DND-41 (cell line): ENCODE results near the gene PLEKHS1.

Experiments used
- ATAC-seq: fragments of 200-7000 bp; cut with Tn5 transposase; 3 replicates; pipeline ENCODE4 v1.9.1; 2021; ENCODE audit warnings: low read depth; ENCODE audit not compliant: insufficient read depth
- DNase-seq: peaks from one replicate; pipeline ENCODE4 v3.0.0-alpha.2; 2020
- H2AFZ ChIP-seq: 2 replicates; pipeline ENCODE4 v1.6.0; 2012; ENCODE audit warnings: low read depth, low read length
- H3K27ac ChIP-seq: 2 replicates; pipeline ENCODE4 v1.5.1; 2012; ENCODE audit warnings: low read length, inconsistent platforms
- H3K27me3 ChIP-seq: fragments of 200-600 bp; sonication (generic); 2 replicates; pipeline ENCODE4 v1.6.0; 2012; ENCODE audit warnings: low read length, mild to moderate bottlenecking, inconsistent platforms; ENCODE audit not compliant: insufficient read depth, poor library complexity
- H3K36me3 ChIP-seq: 2 replicates; pipeline ENCODE4 v1.5.1; 2012; ENCODE audit warnings: low read length, inconsistent platforms; ENCODE audit not compliant: insufficient read depth
- H3K4me1 ChIP-seq: 2 replicates; pipeline ENCODE4 v1.5.1; 2012; ENCODE audit warnings: mild to moderate bottlenecking, low read length; ENCODE audit not compliant: insufficient read depth
- H3K4me2 ChIP-seq: 2 replicates; pipeline ENCODE4 v1.6.0; 2012; ENCODE audit warnings: mild to moderate bottlenecking, moderate library complexity, low read length, inconsistent platforms; ENCODE audit not compliant: insufficient read depth
- H3K4me3 ChIP-seq, 2 experiments: fragments of 200-600 bp in 1 of 2; shearing (Covaris generic) in 1 of 2; 2 replicates each; pipeline ENCODE4 v1.5.1; 2012 to 2016; ENCODE audit warnings: inconsistent platforms in 2 of 2, low read length in 2 of 2, mild to moderate bottlenecking in 2 of 2, low read depth in 1 of 2, moderate library complexity in 1 of 2
- H3K79me2 ChIP-seq: 2 replicates; pipeline ENCODE4 v1.6.0; 2012; ENCODE audit warnings: low read length, inconsistent platforms; ENCODE audit not compliant: insufficient read depth
- H3K9ac ChIP-seq: 2 replicates; pipeline ENCODE4 v1.6.0; 2012; ENCODE audit warnings: low read depth, mild to moderate bottlenecking, inconsistent platforms, low read length, moderate library complexity
- H3K9me3 ChIP-seq: 2 replicates; pipeline ENCODE4 v1.5.1; 2012; ENCODE audit warnings: low read length, moderate library complexity, mild to moderate bottlenecking, inconsistent platforms; ENCODE audit not compliant: insufficient read depth, severe bottlenecking
- H4K20me1 ChIP-seq: 2 replicates; pipeline ENCODE4 v1.6.0; 2012; ENCODE audit warnings: low read length; ENCODE audit not compliant: insufficient read depth
- EZH2 ChIP-seq: IDR thresholded peaks from 3 replicates; pipeline ENCODE4 v1.6.1; 2012; ENCODE audit warnings: borderline replicate concordance, low read depth, mild to moderate bottlenecking, moderate library complexity, low read length, inconsistent platforms; ENCODE audit not compliant: severe bottlenecking
- TF ChIP-seq, protein P1 (sequence below): IDR thresholded peaks from 2 replicates; pipeline ENCODE4 v1.5.1; 2012; ENCODE audit warnings: borderline replicate concordance, low read length, moderate library complexity, mild to moderate bottlenecking; ENCODE audit not compliant: poor library complexity, severe bottlenecking; ENCODE audit errors: extremely low read depth

PLEKHS1 gene

DNA sequence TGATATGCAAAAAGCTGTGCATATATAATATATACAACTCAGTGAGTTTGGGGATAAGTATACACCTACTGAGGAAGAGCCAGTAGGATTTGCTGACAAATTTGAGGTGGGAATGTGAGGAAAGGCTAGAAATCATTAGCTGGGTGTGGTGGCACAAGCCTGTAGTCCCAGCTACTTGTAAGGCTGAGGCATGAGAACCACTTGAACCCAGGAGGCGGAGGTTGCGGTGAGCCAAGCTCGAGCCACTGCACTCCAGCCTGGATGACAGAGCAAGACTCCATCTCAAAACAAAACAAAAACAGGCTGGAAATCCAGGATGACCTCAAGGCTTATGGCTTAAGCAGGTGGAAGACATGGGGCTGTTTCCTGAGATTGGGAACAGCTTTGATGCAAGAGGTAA is 10.6 kb upstream of the PLEKHS1 start:
- no peak overlapping the region for H3K27ac ChIP-seq
- no peak overlapping the region for H3K4me2 ChIP-seq
- H3K27me3 ChIP-seq = no peaks in the 10 kb centered on the region
- no peaks in the 10 kb centered on the region for H4K20me1 ChIP-seq
- H2AFZ ChIP-seq = no peak overlapping the region
- H3K4me3 ChIP-seq = no peak overlapping the region
- H3K9me3 ChIP-seq = no peaks in the 10 kb centered on the region
- no peak overlapping the region for H3K9ac ChIP-seq
- TF ChIP-seq, protein P1, sequence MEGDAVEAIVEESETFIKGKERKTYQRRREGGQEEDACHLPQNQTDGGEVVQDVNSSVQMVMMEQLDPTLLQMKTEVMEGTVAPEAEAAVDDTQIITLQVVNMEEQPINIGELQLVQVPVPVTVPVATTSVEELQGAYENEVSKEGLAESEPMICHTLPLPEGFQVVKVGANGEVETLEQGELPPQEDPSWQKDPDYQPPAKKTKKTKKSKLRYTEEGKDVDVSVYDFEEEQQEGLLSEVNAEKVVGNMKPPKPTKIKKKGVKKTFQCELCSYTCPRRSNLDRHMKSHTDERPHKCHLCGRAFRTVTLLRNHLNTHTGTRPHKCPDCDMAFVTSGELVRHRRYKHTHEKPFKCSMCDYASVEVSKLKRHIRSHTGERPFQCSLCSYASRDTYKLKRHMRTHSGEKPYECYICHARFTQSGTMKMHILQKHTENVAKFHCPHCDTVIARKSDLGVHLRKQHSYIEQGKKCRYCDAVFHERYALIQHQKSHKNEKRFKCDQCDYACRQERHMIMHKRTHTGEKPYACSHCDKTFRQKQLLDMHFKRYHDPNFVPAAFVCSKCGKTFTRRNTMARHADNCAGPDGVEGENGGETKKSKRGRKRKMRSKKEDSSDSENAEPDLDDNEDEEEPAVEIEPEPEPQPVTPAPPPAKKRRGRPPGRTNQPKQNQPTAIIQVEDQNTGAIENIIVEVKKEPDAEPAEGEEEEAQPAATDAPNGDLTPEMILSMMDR = no peak
- TF ChIP-seq EZH2 = no peak
- no peaks in the 10 kb centered on the region for H3K36me3 ChIP-seq
- no peaks in the 10 kb centered on the region for H3K79me2 ChIP-seq
- ATAC-seq = no peak
- H3K4me1 ChIP-seq = no peaks in the 10 kb centered on the region
- DNase-seq = no peak

DNA sequence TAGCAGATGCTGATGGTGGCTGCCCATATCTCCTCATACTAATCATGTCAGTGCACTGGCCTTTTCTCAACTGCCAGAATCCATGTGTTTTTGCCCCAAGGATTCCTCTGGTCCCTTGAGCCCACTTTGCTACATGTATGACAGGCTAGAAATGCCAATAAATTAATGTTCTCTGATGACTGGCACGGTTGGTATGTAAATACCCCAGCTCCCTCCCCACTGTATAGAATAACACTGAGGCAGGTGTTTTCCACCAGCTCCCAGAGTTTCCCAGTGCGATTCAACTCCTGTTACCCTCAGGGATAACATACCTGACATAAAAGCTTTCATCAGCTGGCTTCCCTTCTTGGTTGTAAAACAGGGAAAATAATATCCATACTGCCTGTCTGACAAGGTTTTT is 9.0 kb upstream of the PLEKHS1 start:
- Histone ChIP-seq H3K9ac (no peak overlapping the region), H4K20me1 (no peaks in the 10 kb centered on the region), H3K9me3 (no peaks in the 10 kb centered on the region), H3K79me2 (no peaks in the 10 kb centered on the region), H3K36me3 (no peaks in the 10 kb centered on the region), H3K4me2 (no peak overlapping the region), H2AFZ (no peak overlapping the region), H3K4me1 (no peaks in the 10 kb centered on the region), H3K4me3 (no peak overlapping the region), H3K27ac (no peak overlapping the region), H3K27me3 (no peaks in the 10 kb centered on the region)
- ATAC-seq (no peak), DNase-seq (no peak)
- no peak for TF ChIP-seq EZH2
- TF ChIP-seq, protein P1 = no peak

DNA sequence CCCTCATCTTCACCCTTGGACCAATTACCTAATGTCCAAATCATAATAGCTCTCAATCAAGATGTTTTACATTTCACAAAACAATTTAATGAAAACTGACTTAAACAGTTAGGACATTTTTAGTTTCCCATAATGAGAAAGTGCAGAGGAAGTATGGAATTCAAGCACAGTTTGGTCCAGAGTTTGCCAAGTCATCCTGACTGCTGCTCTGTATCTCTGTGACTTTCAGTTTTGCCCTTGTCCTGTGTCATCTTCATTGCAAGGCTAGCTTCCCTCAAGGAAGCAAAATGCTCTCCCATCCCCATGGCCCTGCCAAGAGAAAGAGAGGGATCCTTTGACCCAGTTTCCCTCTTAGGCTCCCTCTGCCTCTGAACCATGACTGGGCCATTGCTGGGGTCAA is 7.9 kb upstream of the PLEKHS1 start:
- H3K9ac ChIP-seq = no peak overlapping the region
- H3K27me3 ChIP-seq = no peaks in the 10 kb centered on the region
- no peaks in the 10 kb centered on the region for H3K79me2 ChIP-seq

More for the DNA sequence above, 7.9 kb upstream of the PLEKHS1 start:
- no peaks in the 10 kb centered on the region for H3K36me3 ChIP-seq
- no peak overlapping the region for H3K27ac ChIP-seq
- no peak overlapping the region for H3K4me2 ChIP-seq
- no peaks in the 10 kb centered on the region for H3K4me1 ChIP-seq
- no peak for TF ChIP-seq EZH2
- TF ChIP-seq, protein P1 = no peak
- ATAC-seq = no peak
- no peak for DNase-seq
- H4K20me1 ChIP-seq = no peaks in the 10 kb centered on the region
- no peak overlapping the region for H2AFZ ChIP-seq
- H3K9me3 ChIP-seq = no peaks in the 10 kb centered on the region
- H3K4me3 ChIP-seq = no peak overlapping the region
